Kidney (tissue), 14 donors: ENCODE data around the gene TCN2. TPM values are rescaled to one million over a fixed set of nuclear protein-coding genes. Genes with fewer than 3 reads are reported as not detected.
"Not testable (repeated sequence)": the region's sequence is repeated elsewhere in the genome, so short reads cannot be mapped to it uniquely, and the experiment has no call there.

Experiments
- DNase-seq, 5 donors: peaks; one replicate each; pipeline ENCODE4 v3.0.0-alpha.2; 2013 to 2020
- FAIRE-seq: peaks from 2 replicates; lab custom pipeline; 2012; peaks lifted over from hg19 to GRCh38; lab: Jason Lieb, UNC
- H3K27ac ChIP-seq, 2 donors: one replicate each; pipeline ENCODE4 v1.7.0; 2013; ENCODE audit warnings: low read depth in 2 of 2, low read length in 2 of 2, inconsistent platforms in 1 of 2
- H3K27me3 ChIP-seq: one replicate; pipeline ENCODE4 v1.7.1; 2013; ENCODE audit warnings: low read length, inconsistent platforms; ENCODE audit not compliant: control insufficient read depth, insufficient read depth
- H3K36me3 ChIP-seq, 3 donors: one replicate each; pipeline versions ENCODE4 v1.7.0 to v1.7.1; 2013; ENCODE audit warnings: low read length in 3 of 3, control low read depth in 1 of 3, inconsistent platforms in 1 of 3; ENCODE audit not compliant: insufficient read depth in 3 of 3, control insufficient read depth in 2 of 3
- H3K4me1 ChIP-seq, 3 donors: one replicate each; pipeline versions ENCODE4 v1.7.0 to v1.7.1; 2013; ENCODE audit warnings: low read length in 3 of 3, inconsistent platforms in 1 of 3, low read depth in 1 of 3; ENCODE audit not compliant: control insufficient read depth in 2 of 3, insufficient read depth in 2 of 3
- H3K4me3 ChIP-seq, 3 donors: one replicate each; pipeline versions ENCODE4 v1.7.0 to v1.8.1; 2013; ENCODE audit warnings: low read length in 3 of 3, control low read depth in 1 of 3, inconsistent platforms in 1 of 3
- H3K9ac ChIP-seq, 3 donors: one replicate each; pipeline versions ENCODE4 v1.7.0 to v1.7.1; 2013; ENCODE audit warnings: low read length in 3 of 3, control low read depth in 1 of 3, inconsistent platforms in 1 of 3
- H3K9me3 ChIP-seq, 3 donors: one replicate each; pipeline versions ENCODE4 v1.7.0 to v1.7.1; 2013; ENCODE audit warnings: low read length in 3 of 3, control low read depth in 1 of 3, inconsistent platforms in 1 of 3; ENCODE audit not compliant: control insufficient read depth in 2 of 3, insufficient read depth in 1 of 3
- CTCF ChIP-seq: IDR thresholded peaks from 3 replicates; pipeline ENCODE4 v1.5.1; 2012; ENCODE audit warnings: mild to moderate bottlenecking, moderate library complexity, borderline replicate concordance; ENCODE audit not compliant: insufficient read depth; ENCODE audit errors: extremely low read depth
- intact Hi-C: fragments of 100-400 bp; cut with DNase I; formaldehyde crosslinking; loops from one replicate; pipeline ENCODE4 v1.11.1; 2022
- polyA plus RNA-seq: library from polyadenylated mRNA; stranded (reverse); fragments of 350-450 nt; fragmentation: Illumina TruSeq; extraction: RNeasy Lipid Tissue Mini Kit (QIAGEN cat#74804); gene quantifications from one replicate; pipeline ENCODE4 v1.2.3, GENCODE V29; 2014; ENCODE audit warnings: low read depth, low replicate concordance; ENCODE audit not compliant: insufficient read depth
- total RNA-seq: library from RNA; stranded (reverse); fragmentation: NEBNext Ultra II Directional; extraction: Animal tissue kit (Norgen Biotek cat#: 25700); gene quantifications from one replicate; pipeline ENCODE4 v1.2.1, GENCODE V29; 2021
- donor health status: control.
- donor health status: control.
- donor health status: control.
- donor health status: control.
- donor health status: control.
- donor health status: DM: yes; HTN: yes; CAD: no.
- donor health status: Normal renal cell carcinoma (clear cell type).

Gene TCN2
- total and polyA plus RNA-seq, 2 donors from 2014 or later = 71.3 to 174 TPM

- TF ChIP-seq CTCF = no peak
- Histone ChIP-seq H3K36me3 (peaks cover 2 to 27% (median 20%) of the 10 kb centered on the region in 3 donors), H3K4me3 (no peak overlapping the region), H3K27me3 (no peaks in the 10 kb centered on the region), H3K4me1 (no peaks in the 10 kb centered on the region), H3K27ac (no peak overlapping the region), H3K9ac (no peak overlapping the region), H3K9me3 (no peaks in the 10 kb centered on the region)
- FAIRE-seq = no peak
- DNase-seq = no peak
- intact Hi-C loops = no loop called here
Measured at GRCh38 chr22:30615543-30615954, 8.6 kb downstream of the TCN2 start.

GRCh38 chr22:30617819-30618218, 10.8 kb downstream of the TCN2 start:
- TF ChIP-seq CTCF = no peak
- Histone ChIP-seq H3K36me3 (peaks cover 2 to 24% (median 19%) of the 10 kb centered on the region in 3 donors), H3K4me3 (no peak overlapping the region), H3K27me3 (no peaks in the 10 kb centered on the region), H3K4me1 (no peaks in the 10 kb centered on the region), H3K9me3 (no peaks in the 10 kb centered on the region), H3K27ac (no peak overlapping the region), H3K9ac (no peak overlapping the region)
- intact Hi-C loops = no loop called here
- no peak for DNase-seq
- no peak for FAIRE-seq

DNA sequence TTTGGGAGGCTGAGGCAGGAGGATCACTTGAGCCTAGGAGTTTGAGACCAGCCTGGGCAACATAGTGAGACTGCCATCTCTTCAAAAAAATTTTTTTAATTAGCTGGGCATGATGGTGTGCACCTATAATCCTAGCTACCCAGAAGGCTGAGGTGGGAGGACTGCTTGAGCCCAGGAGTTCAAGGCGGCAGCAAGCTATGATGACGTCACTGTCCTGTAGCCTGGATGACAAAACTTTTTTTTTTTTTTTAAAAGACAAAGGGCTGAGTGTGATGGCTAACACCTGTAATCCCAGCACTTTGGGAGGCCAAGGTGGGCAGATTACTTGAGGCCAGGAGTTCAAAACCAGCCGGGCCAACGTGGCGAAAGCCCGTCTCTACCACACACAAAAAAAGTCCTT, 12.9 kb downstream of the TCN2 start:
- H3K9me3 ChIP-seq, H3K27ac ChIP-seq, H3K9ac ChIP-seq, H3K4me1 ChIP-seq, FAIRE-seq, DNase-seq, H3K4me3 ChIP-seq, H3K27me3 ChIP-seq: not testable (repeated sequence)
- H3K36me3 ChIP-seq = peaks cover 2 to 18% (median 9%) of the 10 kb centered on the region in 3 donors
- intact Hi-C loops = loop anchor here (10.0 kb wide), 1 partner anchor 135 kb away; no protein-coding TSS in a partner anchor

DNA sequence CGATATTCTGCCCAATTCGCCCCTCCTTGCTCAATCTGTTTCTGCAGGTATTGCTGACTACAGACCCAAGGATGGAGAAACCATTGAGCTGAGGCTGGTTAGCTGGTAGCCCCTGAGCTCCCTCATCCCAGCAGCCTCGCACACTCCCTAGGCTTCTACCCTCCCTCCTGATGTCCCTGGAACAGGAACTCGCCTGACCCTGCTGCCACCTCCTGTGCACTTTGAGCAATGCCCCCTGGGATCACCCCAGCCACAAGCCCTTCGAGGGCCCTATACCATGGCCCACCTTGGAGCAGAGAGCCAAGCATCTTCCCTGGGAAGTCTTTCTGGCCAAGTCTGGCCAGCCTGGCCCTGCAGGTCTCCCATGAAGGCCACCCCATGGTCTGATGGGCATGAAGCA, 19.4 kb downstream of the TCN2 start:
- no peak overlapping the region for H3K9ac ChIP-seq
- FAIRE-seq (no peak), DNase-seq (no peak)
- H3K36me3 ChIP-seq = peaks cover 0 to 6% (median 0%) of the 10 kb centered on the region in 3 donors
- no peak overlapping the region for H3K27ac ChIP-seq
- H3K9me3 ChIP-seq = no peaks in the 10 kb centered on the region
- no peaks in the 10 kb centered on the region for H3K27me3 ChIP-seq
- no peaks in the 10 kb centered on the region for H3K4me1 ChIP-seq
- no peak for TF ChIP-seq CTCF
- intact Hi-C loops = loop anchor here (10.0 kb wide), 1 partner anchor 128 kb away; no protein-coding TSS in a partner anchor
- H3K4me3 ChIP-seq = no peak overlapping the region
